Lower leg skin (tissue), 4 donors: ENCODE data around the gene B9D1. TPM values are rescaled to one million over a fixed set of nuclear protein-coding genes. Genes with fewer than 3 reads are reported as not detected.
A peak's percentile ranks its signal among the peaks of the same experiment; 100 is the strongest.

Experiments
- DNase-seq, 2 donors: peaks; one replicate each; pipeline ENCODE4 v3.0.0-alpha.2; 2019; ENCODE audit warnings: low spot score in 2 of 2
- H3K4me3 ChIP-seq: fragments of 200-600 bp; sonication (generic); 2 replicates; pipeline ENCODE4 v1.5.1; 2017; ENCODE audit warnings: mild to moderate bottlenecking, low read depth; ENCODE audit not compliant: poor library complexity, severe bottlenecking
- POLR2A ChIP-seq, 2 donors: fragments of 450-650 bp; IDR thresholded peaks; one replicate each; pipeline ENCODE4 v1.6.1; 2016 to 2017; ENCODE audit warnings: antibody characterized with exemption in 2 of 2, mild to moderate bottlenecking in 1 of 2, moderate library complexity in 1 of 2
- WGBS, 2 donors: methylation state at CpG; one replicate each; pipeline ENCODE4 v1.1.5; 2018; 5-methylcytosine and 5-hydroxymethylcytosine counted together
- intact Hi-C: fragments of 100-400 bp; cut with DNase I; formaldehyde crosslinking; loops from one replicate; pipeline ENCODE4 v1.15.0; 2023; ENCODE audit warnings: low total_unique reads
- total RNA-seq, 4 donors: library from RNA; depleted of rRNA; stranded (reverse); fragments of >200 nt; gene quantifications; one replicate each; pipeline ENCODE4 v1.1.0, GENCODE V29; 2016
- TF ChIP-seq, protein P1 (sequence below), 3 donors: fragments of 450-650 bp; IDR thresholded peaks; one replicate each; pipeline ENCODE4 v1.5.1; 2016; ENCODE audit warnings: antibody characterized with exemption in 3 of 3, mild to moderate bottlenecking in 3 of 3, moderate library complexity in 2 of 3

B9D1 gene
- total RNA-seq, 4 donors from 2014 or later: 2.4 to 24.5 (median 19.5) TPM

- intact Hi-C loops: no loop called here
- WGBS, 2 donors: 87 to 92% methylated on average over 7 of the region's 7 CpGs
- TF ChIP-seq, protein P1, sequence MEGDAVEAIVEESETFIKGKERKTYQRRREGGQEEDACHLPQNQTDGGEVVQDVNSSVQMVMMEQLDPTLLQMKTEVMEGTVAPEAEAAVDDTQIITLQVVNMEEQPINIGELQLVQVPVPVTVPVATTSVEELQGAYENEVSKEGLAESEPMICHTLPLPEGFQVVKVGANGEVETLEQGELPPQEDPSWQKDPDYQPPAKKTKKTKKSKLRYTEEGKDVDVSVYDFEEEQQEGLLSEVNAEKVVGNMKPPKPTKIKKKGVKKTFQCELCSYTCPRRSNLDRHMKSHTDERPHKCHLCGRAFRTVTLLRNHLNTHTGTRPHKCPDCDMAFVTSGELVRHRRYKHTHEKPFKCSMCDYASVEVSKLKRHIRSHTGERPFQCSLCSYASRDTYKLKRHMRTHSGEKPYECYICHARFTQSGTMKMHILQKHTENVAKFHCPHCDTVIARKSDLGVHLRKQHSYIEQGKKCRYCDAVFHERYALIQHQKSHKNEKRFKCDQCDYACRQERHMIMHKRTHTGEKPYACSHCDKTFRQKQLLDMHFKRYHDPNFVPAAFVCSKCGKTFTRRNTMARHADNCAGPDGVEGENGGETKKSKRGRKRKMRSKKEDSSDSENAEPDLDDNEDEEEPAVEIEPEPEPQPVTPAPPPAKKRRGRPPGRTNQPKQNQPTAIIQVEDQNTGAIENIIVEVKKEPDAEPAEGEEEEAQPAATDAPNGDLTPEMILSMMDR (IDR thresholded peaks at IDR 0.05): no peak
- TF ChIP-seq POLR2A (IDR thresholded peaks at IDR 0.05): no peak
- DNase-seq: peak in 1 of 2 donors; percentile 72
- no peak overlapping the region for H3K4me3 ChIP-seq
Observed at GRCh38 chr17:19391432-19391831, 28.9 kb upstream of the B9D1 start.

DNA sequence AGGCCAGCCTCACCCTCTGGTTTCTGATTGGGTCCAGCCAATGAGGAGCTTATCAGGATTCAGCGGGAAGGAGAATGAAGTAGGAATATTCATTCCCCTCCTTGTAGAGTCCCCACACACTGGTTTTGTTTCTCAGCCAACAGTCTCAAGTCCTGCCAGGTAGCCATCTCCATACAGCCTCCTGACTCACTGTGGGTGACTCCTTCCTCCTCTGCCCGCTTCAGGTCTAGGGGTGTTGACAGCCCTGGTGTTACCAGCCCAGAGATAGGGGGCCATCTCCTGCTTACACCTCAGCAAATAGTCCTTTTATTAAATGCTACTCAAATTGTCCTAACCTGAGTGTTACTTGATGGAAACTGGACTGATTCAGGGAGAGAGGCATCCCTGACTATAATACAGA, 28.4 kb upstream of the B9D1 start:
- intact Hi-C loops: no loop called here
- no peak for DNase-seq
- TF ChIP-seq, protein P1 (IDR thresholded peaks at IDR 0.05): no peak
- TF ChIP-seq POLR2A (IDR thresholded peaks at IDR 0.05): no peak
- H3K4me3 ChIP-seq: no peak overlapping the region
- WGBS, 2 donors: 91 to 94% methylated on average over 2 of the region's 2 CpGs

GRCh38 chr17:19388791-19389785, 26.6 kb upstream of the B9D1 start:
- peak in 1 of 2 donors; percentile 86 for DNase-seq
- no peak overlapping the region for H3K4me3 ChIP-seq
- intact Hi-C loops: no loop called here
- TF ChIP-seq, protein P1 (IDR thresholded peaks at IDR 0.05): no peak
- no peak for TF ChIP-seq POLR2A (IDR thresholded peaks at IDR 0.05)
- 61 to 68% methylated on average over 5 of the region's 5 CpGs for WGBS, 2 donors

DNA sequence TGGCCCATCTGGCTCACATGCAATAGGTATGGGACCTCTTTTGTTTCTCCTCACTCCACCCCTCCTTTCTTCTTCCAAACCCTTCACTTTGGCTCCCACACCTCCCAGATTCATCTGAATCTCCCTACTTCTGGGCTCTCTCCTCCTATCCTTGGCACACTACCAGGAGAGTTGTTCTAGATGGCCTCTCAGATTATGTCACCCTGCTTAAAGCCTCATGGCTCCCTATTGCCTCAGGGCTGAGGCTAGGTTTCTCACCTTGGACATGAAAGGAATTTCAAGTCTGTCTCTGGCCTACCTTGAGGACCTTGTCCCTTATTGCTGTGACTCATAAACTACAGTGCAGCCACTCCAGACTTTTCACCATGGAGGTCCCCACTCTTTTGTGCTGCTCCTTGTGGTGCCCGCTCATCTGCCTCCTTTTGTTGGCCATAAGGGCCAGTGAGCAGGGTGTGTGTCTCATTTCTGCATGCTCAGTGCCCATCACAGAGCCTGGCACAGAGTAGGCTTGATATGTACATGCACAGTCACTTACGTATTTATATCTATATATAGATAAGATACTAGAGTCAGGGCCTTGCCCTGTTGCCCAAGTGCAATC, 25.5 kb upstream of the B9D1 start:
- DNase-seq: peak in 1 of 2 donors; percentile 77
- WGBS, 2 donors: 78 to 87% methylated on average over 2 of the region's 2 CpGs
- intact Hi-C loops: no loop called here
- TF ChIP-seq POLR2A (IDR thresholded peaks at IDR 0.05): no peak
- TF ChIP-seq, protein P1 (IDR thresholded peaks at IDR 0.05): no peak
- H3K4me3 ChIP-seq: no peak overlapping the region

GRCh38 chr17:19386974-19387920, 24.7 kb upstream of the B9D1 start, which contains the start of gene MFAP4:
MFAP4 (minus strand) TSS chr17:19387190; CDS start chr17:19387155, 35 bp downstream.
- DNase-seq: peak in 1 of 2 donors; percentile 93
- intact Hi-C loops: no loop called here
- TF ChIP-seq, protein P1 (IDR thresholded peaks at IDR 0.05): no peak
- no peak for TF ChIP-seq POLR2A (IDR thresholded peaks at IDR 0.05)
- H3K4me3 ChIP-seq: no peak within 1 kb of the TSS
- 29 to 39% methylated on average over 20 to 22 of the region's 22 CpGs for WGBS, 2 donors
